ENCODE measurements around the gene EPHA8. TPM values are rescaled to one million over a fixed set of nuclear protein-coding genes. Genes with fewer than 3 reads are reported as not detected.

Gene EPHA8
- total RNA-seq, 1 donor from 2014 or later = not detected

GRCh38 chr1:22578732-22579361 lies 15.6 kb downstream of the EPHA8 start:
- DNase-seq (ENCODE audit: low read depth, low spot score) = no peak
- H3K9me3 Mint-ChIP-seq = peaks cover 19% of the 10 kb centered on the region
- TF ChIP-seq CTCF (conservative IDR thresholded peaks at IDR 0.05) = no peak
- H3K4me1 Mint-ChIP-seq = no peaks in the 10 kb centered on the region
- no peak overlapping the region for H3K4me3 Mint-ChIP-seq
- H3K27ac Mint-ChIP-seq (ENCODE audit: unreplicated experiment) = no peak overlapping the region
- H3K36me3 Mint-ChIP-seq (ENCODE audit: low read depth) = peaks cover 3% of the 10 kb centered on the region
- H3K27me3 Mint-ChIP-seq (ENCODE audit: low read depth) = peaks cover 13% of the 10 kb centered on the region

- H3K36me3 Mint-ChIP-seq (ENCODE audit: low read depth) = peaks cover 3% of the 10 kb centered on the region
- TF ChIP-seq CTCF (conservative IDR thresholded peaks at IDR 0.05) = no peak
- no peak overlapping the region for H3K4me3 Mint-ChIP-seq
- no peak overlapping the region for H3K27ac Mint-ChIP-seq (ENCODE audit: unreplicated experiment)
- no peaks in the 10 kb centered on the region for H3K4me1 Mint-ChIP-seq
- H3K27me3 Mint-ChIP-seq (ENCODE audit: low read depth) = peaks cover 5% of the 10 kb centered on the region
- H3K9me3 Mint-ChIP-seq = peaks cover 19% of the 10 kb centered on the region
- DNase-seq (ENCODE audit: low read depth, low spot score) = no peak
Observed at GRCh38 chr1:22579541-22580155, 16.4 kb downstream of the EPHA8 start.

DNA sequence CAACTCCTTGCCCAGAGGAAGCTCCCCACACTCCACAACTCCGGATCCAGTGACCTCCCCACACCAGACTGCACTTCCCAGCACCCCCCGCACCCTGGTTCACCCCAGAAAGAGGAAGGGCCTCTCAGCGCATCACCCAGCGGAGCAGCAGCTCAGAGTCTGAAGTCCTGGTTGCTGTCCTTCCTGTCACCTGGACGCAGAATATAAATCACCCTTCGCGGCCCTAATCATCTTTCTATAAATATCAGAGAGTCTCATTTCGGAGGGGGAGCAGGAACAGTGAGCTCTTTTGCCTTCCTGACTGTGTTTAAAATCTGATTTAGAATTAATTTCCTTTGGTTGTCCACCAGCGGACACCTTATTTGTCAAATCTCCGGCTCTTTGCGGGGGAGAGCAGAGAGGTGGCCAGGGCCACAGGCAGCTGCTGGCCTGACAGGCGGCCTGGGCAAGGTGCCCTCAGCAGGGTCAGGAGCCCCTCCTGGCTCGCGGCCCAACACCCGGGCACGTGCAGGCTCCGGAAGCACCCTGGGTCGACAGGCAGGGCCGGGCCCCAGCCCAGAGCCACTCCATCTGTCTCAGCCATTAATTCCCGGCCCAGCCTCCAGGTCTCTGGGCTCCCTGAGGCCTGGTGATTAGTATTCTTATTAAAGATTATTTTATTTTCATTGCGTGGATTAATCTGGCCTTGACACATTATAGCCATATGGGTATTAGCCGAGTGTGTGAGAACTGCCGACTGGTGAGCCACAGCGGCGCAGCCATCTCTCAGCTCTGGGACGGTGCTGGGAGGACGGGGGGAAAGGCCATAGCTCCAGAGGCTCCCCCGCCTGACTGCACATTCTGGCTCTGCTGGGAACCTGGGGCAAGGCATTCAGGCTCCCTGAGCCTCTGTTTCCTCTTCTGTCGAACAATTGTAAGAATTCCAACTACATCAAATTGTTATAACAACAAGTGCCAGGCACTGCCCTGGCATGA lies 19.7 kb downstream of the EPHA8 start:
- DNase-seq (ENCODE audit: low read depth, low spot score) = no peak
- H3K9me3 Mint-ChIP-seq = peaks cover 10% of the 10 kb centered on the region
- H3K4me3 Mint-ChIP-seq = no peak overlapping the region
- peaks cover 3% of the 10 kb centered on the region for H3K36me3 Mint-ChIP-seq (ENCODE audit: low read depth)
- no peak overlapping the region for H3K27ac Mint-ChIP-seq (ENCODE audit: unreplicated experiment)
- H3K27me3 Mint-ChIP-seq (ENCODE audit: low read depth) = peaks cover 3% of the 10 kb centered on the region
- no peaks in the 10 kb centered on the region for H3K4me1 Mint-ChIP-seq
- TF ChIP-seq CTCF (conservative IDR thresholded peaks at IDR 0.05) = no peak

DNA sequence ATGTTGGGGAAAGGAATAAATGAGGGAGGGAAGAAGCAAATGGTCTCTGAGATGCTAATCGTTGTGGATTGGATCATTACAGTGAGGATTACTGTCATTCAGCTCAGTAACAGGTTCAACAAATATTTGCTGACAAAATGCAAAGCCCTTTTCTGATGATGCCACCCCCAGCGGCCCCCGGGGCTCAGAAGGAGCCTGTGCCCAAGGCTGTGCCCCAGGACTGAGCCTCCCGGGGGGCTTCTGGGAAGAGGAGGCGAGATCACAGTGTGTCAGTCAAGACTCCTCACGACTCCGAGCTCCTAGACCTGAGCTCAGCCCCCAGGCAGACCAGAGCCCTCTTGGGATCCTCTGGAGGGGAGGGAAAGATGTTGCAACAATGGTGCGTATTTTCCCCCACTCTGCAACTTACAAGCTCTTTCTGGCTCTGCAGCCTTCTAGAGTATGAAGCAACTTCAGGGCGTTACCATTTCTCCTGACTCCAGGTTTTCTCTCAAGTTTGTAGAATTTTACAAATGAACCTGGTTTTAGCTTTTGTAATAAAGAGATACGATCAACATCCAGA lies 20.8 kb downstream of the EPHA8 start:
- TF ChIP-seq CTCF (conservative IDR thresholded peaks at IDR 0.05) = no peak
- Mint-ChIP-seq H3K9me3 (peaks cover 1% of the 10 kb centered on the region), H3K36me3 (ENCODE audit: low read depth) (no peaks in the 10 kb centered on the region), H3K27ac (ENCODE audit: unreplicated experiment) (no peak overlapping the region), H3K4me3 (no peak overlapping the region), H3K4me1 (no peaks in the 10 kb centered on the region), H3K27me3 (ENCODE audit: low read depth) (peaks cover 3% of the 10 kb centered on the region)
- no peak for DNase-seq (ENCODE audit: low read depth, low spot score)

DNA sequence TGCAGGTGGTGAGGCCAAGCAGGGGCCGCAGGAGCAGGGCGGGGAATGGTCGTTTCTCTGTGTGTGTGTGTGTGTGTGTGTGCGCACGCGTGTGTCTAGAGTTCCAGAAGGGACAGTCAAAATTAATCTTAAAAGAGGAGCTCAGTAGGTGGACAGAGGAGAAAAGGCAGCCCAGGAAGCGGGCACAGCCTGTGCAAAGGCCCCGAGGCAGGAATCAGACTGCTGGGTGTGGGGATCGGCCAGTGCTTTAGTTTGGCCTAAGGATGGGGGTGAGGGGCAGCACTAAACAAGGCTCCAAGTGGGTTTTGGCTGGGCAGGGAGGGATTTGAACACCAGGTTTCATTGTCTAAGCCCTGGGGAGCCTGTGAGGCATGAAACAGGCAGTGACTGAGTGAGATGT lies 21.7 kb downstream of the EPHA8 start:
- H3K36me3 Mint-ChIP-seq (ENCODE audit: low read depth) = no peaks in the 10 kb centered on the region
- TF ChIP-seq CTCF (conservative IDR thresholded peaks at IDR 0.05) = no peak
- H3K9me3 Mint-ChIP-seq = no peaks in the 10 kb centered on the region
- no peak for DNase-seq (ENCODE audit: low read depth, low spot score)
- H3K27me3 Mint-ChIP-seq (ENCODE audit: low read depth) = peaks cover 7% of the 10 kb centered on the region
- no peak overlapping the region for H3K4me3 Mint-ChIP-seq
- no peak overlapping the region for H3K27ac Mint-ChIP-seq (ENCODE audit: unreplicated experiment)
- no peaks in the 10 kb centered on the region for H3K4me1 Mint-ChIP-seq

Measured in neural crest cell (in vitro differentiated cells).